ENCODE data around the gene ZNF579.
A peak's percentile ranks its signal among the peaks of the same experiment; 100 is the strongest.

ZNF579 gene

DNA sequence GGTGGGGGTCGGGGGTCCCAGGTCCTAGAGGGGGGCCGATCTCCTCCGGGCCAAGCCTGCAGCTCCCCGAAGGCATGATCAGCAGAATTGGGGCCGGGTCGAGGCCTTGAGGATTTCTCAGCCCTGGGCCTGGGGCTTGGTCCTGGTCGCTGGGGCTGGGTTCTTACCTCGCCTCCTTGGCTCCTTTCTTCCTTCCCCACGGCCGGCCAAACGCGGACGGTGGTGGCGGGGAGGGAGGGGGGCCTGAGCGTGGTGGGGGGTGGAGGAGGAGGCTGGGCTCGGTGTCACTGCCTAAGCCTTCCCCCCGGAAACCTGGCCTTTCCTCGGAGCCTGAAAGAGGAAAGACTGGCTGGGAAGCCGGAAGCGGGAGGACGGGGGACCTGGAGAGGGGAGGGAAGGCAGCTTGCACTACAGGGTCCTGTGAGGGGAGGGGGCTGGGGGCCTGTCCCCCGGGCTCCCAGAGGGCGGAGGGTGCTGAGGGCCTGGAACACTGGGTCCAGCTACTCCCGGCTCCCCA lies at the start of gene ZNF579:
Gene ZNF579 (minus strand): TSS at position 221 of the 517 bp plus-strand sequence. CDS start 1,209 bp downstream, outside the sequence.
- Histone ChIP-seq H3K27ac (peak within 1 kb of the TSS; percentile 84; the same call in 1 of the 2 replicates), H3K36me3 (ENCODE audit: insufficient read depth, low read length) (peaks cover 15% of the 10 kb centered on the region; the same call in 1 of the 2 replicates), H3K9ac (ENCODE audit: insufficient read length) (peak within 1 kb of the TSS; percentile 96), H3K9me3 (ENCODE audit: low read depth, low read length) (no peaks in the 10 kb centered on the region), H3K4me3 (peak within 1 kb of the TSS; percentile 94)
- no peak for DNase-seq (ENCODE audit: low read depth, low spot score)
- no peak for TF ChIP-seq FOXP2 (optimal IDR thresholded peaks at IDR 0.05; ENCODE audit: control extremely low read depth, extremely low read length, insufficient read depth)
- peak; percentile 56; the same call in 1 of the 2 replicates for TF ChIP-seq POLR2AphosphoS5 (IDR thresholded peaks at IDR 0.05; ENCODE audit: borderline replicate concordance, low read depth, low read length)
- TF ChIP-seq EZH2 (IDR thresholded peaks at IDR 0.05), result no peak

DNA sequence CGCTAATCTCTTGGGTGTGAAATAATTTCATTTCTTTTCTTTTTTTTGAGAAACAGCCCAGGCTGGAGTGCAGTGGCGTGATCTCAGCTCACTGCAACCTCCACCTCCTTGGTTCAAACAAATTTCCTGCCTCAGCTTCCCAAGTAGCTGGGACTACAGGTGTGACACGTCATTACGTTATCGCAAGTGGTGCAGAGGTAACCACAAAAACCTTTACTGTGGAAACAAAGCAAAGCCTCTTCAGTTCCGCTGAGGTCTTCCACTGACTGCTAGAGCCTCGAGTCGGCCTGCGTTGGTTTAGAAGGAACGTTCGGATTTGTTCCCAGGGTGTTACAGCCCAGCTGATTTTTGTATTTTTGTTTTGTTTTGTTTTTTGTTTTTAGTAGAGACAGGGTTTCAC lies 45.7 kb upstream of the ZNF579 start:
- TF ChIP-seq FOXP2 (optimal IDR thresholded peaks at IDR 0.05; ENCODE audit: control extremely low read depth, extremely low read length, insufficient read depth) (no peak), EZH2 (IDR thresholded peaks at IDR 0.05) (no peak), POLR2AphosphoS5 (IDR thresholded peaks at IDR 0.05; ENCODE audit: borderline replicate concordance, low read depth, low read length) (no peak)
- no peak overlapping the region for H3K27ac ChIP-seq
- H3K9me3 ChIP-seq (ENCODE audit: low read depth, low read length), result no peaks in the 10 kb centered on the region
- no peak overlapping the region for H3K9ac ChIP-seq (ENCODE audit: insufficient read length)
- no peak overlapping the region for H3K4me3 ChIP-seq
- no peak for DNase-seq (ENCODE audit: low read depth, low spot score)
- H3K36me3 ChIP-seq (ENCODE audit: insufficient read depth, low read length), result no peaks in the 10 kb centered on the region

GRCh38 chr19:55625004-55625326 lies 44.3 kb upstream of the ZNF579 start:
- H3K9me3 ChIP-seq (ENCODE audit: low read depth, low read length), result no peaks in the 10 kb centered on the region
- peak overlapping the region; percentile 69 for H3K9ac ChIP-seq (ENCODE audit: insufficient read length)
- peak overlapping the region; percentile 82 for H3K4me3 ChIP-seq
- TF ChIP-seq POLR2AphosphoS5 (IDR thresholded peaks at IDR 0.05; ENCODE audit: borderline replicate concordance, low read depth, low read length) (no peak), FOXP2 (optimal IDR thresholded peaks at IDR 0.05; ENCODE audit: control extremely low read depth, extremely low read length, insufficient read depth) (no peak), EZH2 (IDR thresholded peaks at IDR 0.05) (no peak)
- no peak overlapping the region for H3K27ac ChIP-seq
- DNase-seq (ENCODE audit: low read depth, low spot score), result no peak
- H3K36me3 ChIP-seq (ENCODE audit: insufficient read depth, low read length), result no peaks in the 10 kb centered on the region

GRCh38 chr19:55624109-55625003 lies 43.7 kb upstream of the ZNF579 start, which contains the start of gene ZNF784:
ZNF784 (minus strand) TSS chr19:55624566; CDS start chr19:55624561, 5 bp downstream.
- Histone ChIP-seq H3K27ac (peak within 1 kb of the TSS; percentile 90), H3K9ac (ENCODE audit: insufficient read length) (peak within 1 kb of the TSS; percentile 86), H3K36me3 (ENCODE audit: insufficient read depth, low read length) (no peaks in the 10 kb centered on the region), H3K4me3 (peak within 1 kb of the TSS; percentile 82), H3K9me3 (ENCODE audit: low read depth, low read length) (no peaks in the 10 kb centered on the region)
- DNase-seq (ENCODE audit: low read depth, low spot score), result peak; percentile 56
- TF ChIP-seq POLR2AphosphoS5 (IDR thresholded peaks at IDR 0.05; ENCODE audit: borderline replicate concordance, low read depth, low read length) (peak; percentile 75), EZH2 (IDR thresholded peaks at IDR 0.05) (no peak)

DNA sequence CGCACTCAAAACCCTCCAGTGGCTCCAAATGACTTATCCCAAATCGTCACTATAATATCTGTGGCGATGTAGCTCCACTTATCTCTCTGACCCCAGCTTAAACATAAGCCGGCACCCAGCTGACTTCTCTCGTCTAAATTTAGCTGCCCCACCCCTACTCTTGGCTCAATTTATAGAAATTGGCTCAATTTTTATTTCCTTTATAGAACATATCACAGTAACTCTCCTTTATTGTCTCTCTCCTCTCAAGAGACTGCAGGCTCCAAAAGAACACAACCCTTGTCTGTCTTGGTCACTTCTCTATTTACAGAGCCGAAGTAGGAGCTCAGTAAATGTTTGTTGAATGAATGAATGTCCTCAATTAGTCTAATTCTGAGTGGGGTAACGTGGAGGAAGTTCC lies 42.9 kb upstream of the ZNF579 start:
- Histone ChIP-seq H3K9me3 (ENCODE audit: low read depth, low read length) (no peaks in the 10 kb centered on the region), H3K9ac (ENCODE audit: insufficient read length) (no peak overlapping the region), H3K27ac (no peak overlapping the region), H3K36me3 (ENCODE audit: insufficient read depth, low read length) (no peaks in the 10 kb centered on the region), H3K4me3 (peak overlapping the region; percentile 24; the same call in 1 of the 2 replicates)
- no peak for DNase-seq (ENCODE audit: low read depth, low spot score)
- TF ChIP-seq FOXP2 (optimal IDR thresholded peaks at IDR 0.05; ENCODE audit: control extremely low read depth, extremely low read length, insufficient read depth), result no peak
- no peak for TF ChIP-seq POLR2AphosphoS5 (IDR thresholded peaks at IDR 0.05; ENCODE audit: borderline replicate concordance, low read depth, low read length)
- TF ChIP-seq EZH2 (IDR thresholded peaks at IDR 0.05), result no peak

DNA sequence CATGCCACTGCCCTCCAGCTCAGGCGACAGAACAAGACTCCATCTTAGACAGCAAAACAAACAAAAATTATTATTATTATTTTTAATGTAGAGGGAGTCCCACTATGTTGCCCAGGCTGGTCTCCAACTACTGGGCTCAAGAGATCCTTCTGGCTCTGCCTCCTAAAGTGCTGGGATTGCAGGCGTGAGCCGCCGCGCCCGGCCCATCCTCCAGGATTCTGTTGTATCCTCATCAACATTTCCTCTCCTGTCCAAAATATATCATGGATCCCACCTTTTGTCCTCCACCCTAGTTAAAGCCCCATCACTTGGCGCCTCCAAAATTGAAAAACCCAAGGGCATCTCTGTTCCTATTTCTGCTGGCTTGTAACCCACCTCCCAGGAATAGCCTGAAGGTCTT lies 42.5 kb upstream of the ZNF579 start:
- no peaks in the 10 kb centered on the region for H3K9me3 ChIP-seq (ENCODE audit: low read depth, low read length)
- no peak overlapping the region for H3K27ac ChIP-seq
- TF ChIP-seq POLR2AphosphoS5 (IDR thresholded peaks at IDR 0.05; ENCODE audit: borderline replicate concordance, low read depth, low read length) (no peak), FOXP2 (optimal IDR thresholded peaks at IDR 0.05; ENCODE audit: control extremely low read depth, extremely low read length, insufficient read depth) (no peak), EZH2 (IDR thresholded peaks at IDR 0.05) (no peak)
- no peaks in the 10 kb centered on the region for H3K36me3 ChIP-seq (ENCODE audit: insufficient read depth, low read length)
- no peak overlapping the region for H3K9ac ChIP-seq (ENCODE audit: insufficient read length)
- no peak overlapping the region for H3K4me3 ChIP-seq
- no peak for DNase-seq (ENCODE audit: low read depth, low spot score)

DNA sequence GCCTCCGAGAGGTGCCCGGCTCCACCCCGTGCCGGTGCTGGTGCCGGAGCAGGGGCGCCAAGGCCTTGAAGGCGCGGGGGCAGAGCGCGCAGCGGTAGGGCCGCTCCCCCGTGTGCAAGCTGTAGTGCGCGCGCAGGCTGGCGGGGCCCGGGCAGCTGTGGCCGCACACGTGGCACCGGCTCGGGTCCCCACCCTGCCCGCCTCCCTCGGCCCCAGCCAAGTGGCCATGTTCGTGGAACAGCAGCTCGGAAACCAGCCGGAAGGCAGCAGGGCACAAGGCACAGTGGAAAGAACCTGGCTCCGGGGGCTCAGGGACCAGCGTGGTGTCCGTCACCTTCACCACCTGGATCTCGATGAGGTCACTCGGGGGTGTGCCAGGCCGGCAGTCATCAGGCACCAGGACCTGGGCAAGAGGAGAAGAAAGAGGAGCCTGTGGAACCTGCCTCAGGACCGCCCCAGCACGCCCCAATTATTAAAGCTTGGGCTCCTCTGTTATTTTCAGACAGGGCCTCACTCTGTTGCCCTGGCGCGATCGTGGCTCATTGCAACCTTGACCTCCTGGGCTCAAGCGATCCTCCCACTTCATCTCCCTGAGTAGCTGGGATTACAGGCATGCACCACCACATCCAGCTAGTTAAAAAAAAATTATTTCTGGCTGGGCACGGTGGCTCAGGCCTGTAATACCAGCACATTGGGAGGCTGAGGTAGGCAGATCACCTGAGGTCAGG lies 41.8 kb upstream of the ZNF579 start:
- DNase-seq (ENCODE audit: low read depth, low spot score), result no peak
- Histone ChIP-seq H3K9me3 (ENCODE audit: low read depth, low read length) (no peaks in the 10 kb centered on the region), H3K27ac (no peak overlapping the region), H3K36me3 (ENCODE audit: insufficient read depth, low read length) (no peaks in the 10 kb centered on the region), H3K4me3 (no peak overlapping the region), H3K9ac (ENCODE audit: insufficient read length) (no peak overlapping the region)
- TF ChIP-seq EZH2 (IDR thresholded peaks at IDR 0.05), result no peak
- TF ChIP-seq POLR2AphosphoS5 (IDR thresholded peaks at IDR 0.05; ENCODE audit: borderline replicate concordance, low read depth, low read length), result no peak
- TF ChIP-seq FOXP2 (optimal IDR thresholded peaks at IDR 0.05; ENCODE audit: control extremely low read depth, extremely low read length, insufficient read depth), result no peak

DNA sequence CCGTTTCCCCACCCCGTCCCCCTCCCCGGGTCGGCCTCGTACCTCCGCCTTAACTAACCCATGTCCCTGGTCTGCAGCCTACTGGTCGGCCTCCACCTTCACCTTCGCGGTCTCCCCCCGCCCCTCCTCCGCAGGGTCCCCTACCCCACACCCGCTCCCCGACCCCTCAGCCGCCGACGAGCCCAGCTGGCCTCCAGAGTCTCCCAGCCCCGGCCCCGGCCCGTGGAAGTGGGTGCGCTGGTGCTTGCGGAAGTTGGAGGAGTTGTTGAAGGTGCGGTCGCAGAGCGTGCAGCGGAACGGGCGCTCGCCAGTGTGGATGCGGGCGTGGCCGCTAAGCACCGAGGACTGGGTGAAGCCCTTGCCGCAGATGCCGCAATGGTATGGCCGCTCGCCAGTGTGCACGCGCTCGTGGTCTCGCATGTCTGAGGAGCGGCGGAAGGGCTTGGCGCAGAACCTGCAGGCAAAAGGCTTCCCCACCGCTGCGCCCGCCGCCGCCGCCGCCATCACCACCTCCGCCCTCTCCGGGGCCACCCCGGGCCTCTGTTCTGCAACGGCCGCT lies 41.1 kb upstream of the ZNF579 start:
- no peak overlapping the region for H3K4me3 ChIP-seq
- H3K9ac ChIP-seq (ENCODE audit: insufficient read length), result no peak overlapping the region
- TF ChIP-seq FOXP2 (optimal IDR thresholded peaks at IDR 0.05; ENCODE audit: control extremely low read depth, extremely low read length, insufficient read depth) (no peak), POLR2AphosphoS5 (IDR thresholded peaks at IDR 0.05; ENCODE audit: borderline replicate concordance, low read depth, low read length) (no peak), EZH2 (IDR thresholded peaks at IDR 0.05) (no peak)
- H3K9me3 ChIP-seq (ENCODE audit: low read depth, low read length), result no peaks in the 10 kb centered on the region
- DNase-seq (ENCODE audit: low read depth, low spot score), result no peak
- no peak overlapping the region for H3K27ac ChIP-seq
- peaks cover under 1% of the 10 kb centered on the region; the same call in 1 of the 2 replicates for H3K36me3 ChIP-seq (ENCODE audit: insufficient read depth, low read length)
